Measurements from ENCODE around the gene RBM23.

DNA sequence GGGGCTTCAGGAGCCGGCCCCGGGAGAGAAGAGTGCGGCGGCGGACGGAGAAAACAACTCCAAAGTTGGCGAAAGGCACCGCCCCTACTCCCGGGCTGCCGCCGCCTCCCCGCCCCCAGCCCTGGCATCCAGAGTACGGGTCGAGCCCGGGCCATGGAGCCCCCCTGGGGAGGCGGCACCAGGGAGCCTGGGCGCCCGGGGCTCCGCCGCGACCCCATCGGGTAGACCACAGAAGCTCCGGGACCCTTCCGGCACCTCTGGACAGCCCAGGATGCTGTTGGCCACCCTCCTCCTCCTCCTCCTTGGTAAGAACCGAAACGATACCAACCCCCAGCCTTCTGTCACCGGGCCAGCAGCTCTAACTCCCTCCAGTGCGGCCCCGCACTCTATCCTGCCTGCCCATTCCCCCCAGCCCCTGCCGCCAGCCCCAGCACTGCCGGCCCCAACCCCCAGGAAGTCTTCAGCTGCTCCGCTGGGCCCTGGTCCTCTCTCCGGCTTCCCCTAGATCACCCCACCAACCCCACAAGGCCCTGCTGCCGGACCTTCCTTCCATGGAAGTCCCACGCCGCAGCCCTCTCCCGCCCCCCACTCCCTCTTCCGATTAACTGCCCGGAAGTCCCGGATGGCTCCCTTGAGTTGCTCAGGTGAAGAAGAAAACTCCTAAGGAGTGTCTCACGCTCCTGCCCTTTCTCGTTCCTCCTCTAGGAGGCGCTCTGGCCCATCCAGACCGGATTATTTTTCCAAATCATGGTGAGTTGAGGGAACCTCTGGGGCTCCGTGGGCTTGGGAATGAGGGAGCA lies 46.7 kb downstream of the RBM23 start:
- TF ChIP-seq CTCF (IDR thresholded peaks at IDR 0.05) (peak in 1 of 3 donors; percentile 81), POLR2A (IDR thresholded peaks at IDR 0.05) (no peak)
